HL-60 (cell line): ENCODE data around the gene GTF2H4.

Experiments used
- CTCF ChIP-seq: IDR thresholded peaks from one replicate; pipeline ENCODE4 v1.5.1; 2011; ENCODE audit warnings: low read length, control low read depth, inconsistent platforms; ENCODE audit not compliant: insufficient read depth
- GABPA ChIP-seq: IDR thresholded peaks from 2 replicates; pipeline ENCODE4 v1.6.1; 2012; ENCODE audit warnings: low read depth
- REST ChIP-seq: IDR thresholded peaks from 2 replicates; pipeline ENCODE4 v1.6.1; 2012; ENCODE audit warnings: low read depth; ENCODE audit not compliant: insufficient replicate concordance
- SPI1 ChIP-seq: IDR thresholded peaks from 2 replicates; pipeline ENCODE4 v1.6.1; 2012; ENCODE audit warnings: low read depth, mild to moderate bottlenecking, borderline replicate concordance

- TF ChIP-seq GABPA (no peak), REST (no peak), CTCF (no peak), SPI1 (no peak)
Measured at GRCh38 chr6:30864325-30864724, 43.7 kb upstream of the GTF2H4 start.
